ENCODE data around the gene KLB.

KLB gene

GRCh38 chr4:39429476-39430334 is 23.0 kb downstream of the KLB start:
- no peak for DNase-seq (ENCODE audit: low read depth)
- H3K4me3 ChIP-seq (ENCODE audit: low read depth, low read length): no peak overlapping the region
- no peak for TF ChIP-seq CTCF (conservative IDR thresholded peaks at IDR 0.05; ENCODE audit: low read depth, low read length)

GRCh38 chr4:39433878-39434492 is 27.3 kb downstream of the KLB start:
- TF ChIP-seq CTCF (conservative IDR thresholded peaks at IDR 0.05; ENCODE audit: low read depth, low read length): no peak
- no peak overlapping the region for H3K4me3 ChIP-seq (ENCODE audit: low read depth, low read length)
- DNase-seq (ENCODE audit: low read depth): no peak

GRCh38 chr4:39435659-39436563 is 29.2 kb downstream of the KLB start:
- peak; percentile 22 for DNase-seq (ENCODE audit: low read depth)
- no peak overlapping the region for H3K4me3 ChIP-seq (ENCODE audit: low read depth, low read length)
- peak; percentile 47 for TF ChIP-seq CTCF (conservative IDR thresholded peaks at IDR 0.05; ENCODE audit: low read depth, low read length)

- no peak for DNase-seq (ENCODE audit: low read depth)
- TF ChIP-seq CTCF (conservative IDR thresholded peaks at IDR 0.05; ENCODE audit: low read depth, low read length): no peak
- no peak overlapping the region for H3K4me3 ChIP-seq (ENCODE audit: low read depth, low read length)
Measured at GRCh38 chr4:39441593-39441992, 34.9 kb downstream of the KLB start.

GRCh38 chr4:39442998-39443397 is 36.3 kb downstream of the KLB start:
- TF ChIP-seq CTCF (conservative IDR thresholded peaks at IDR 0.05; ENCODE audit: low read depth, low read length): no peak
- H3K4me3 ChIP-seq (ENCODE audit: low read depth, low read length): no peak overlapping the region
- no peak for DNase-seq (ENCODE audit: low read depth)

GRCh38 chr4:39446483-39446841 is 39.7 kb downstream of the KLB start:
- DNase-seq (ENCODE audit: low read depth): no peak
- H3K4me3 ChIP-seq (ENCODE audit: low read depth, low read length): peak overlapping the region; percentile 53
- TF ChIP-seq CTCF (conservative IDR thresholded peaks at IDR 0.05; ENCODE audit: low read depth, low read length): no peak
